ENCODE measurements around the gene CCPG1.

CCPG1 gene

DNA sequence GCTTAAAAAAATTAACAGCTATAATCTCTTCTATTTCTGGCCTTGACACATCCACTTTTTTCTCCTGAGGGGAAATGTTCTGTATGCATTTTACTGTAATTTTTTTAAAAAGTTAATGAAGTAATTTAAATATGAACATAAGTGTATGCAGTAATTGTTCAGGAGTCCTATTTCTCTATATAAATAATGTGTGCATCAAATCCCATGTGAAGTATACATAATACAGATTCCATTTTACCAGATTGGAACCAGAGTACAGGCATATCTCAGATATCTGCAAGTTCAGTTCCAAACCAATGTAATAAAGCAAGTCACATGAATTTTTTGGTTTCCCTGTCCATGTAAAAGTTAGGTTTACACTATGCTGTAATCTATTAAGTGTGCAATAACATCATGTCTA is 26.6 kb downstream of the CCPG1 start:
- TF ChIP-seq FOXP2 (optimal IDR thresholded peaks at IDR 0.05; ENCODE audit: borderline replicate concordance, extremely low read depth, extremely low read length, insufficient read depth) = no peak
- TF ChIP-seq TAF1 (IDR thresholded peaks at IDR 0.05; ENCODE audit: borderline replicate concordance, insufficient read depth, low read length) = no peak
- TF ChIP-seq POLR2AphosphoS5 (IDR thresholded peaks at IDR 0.05; ENCODE audit: low read depth, low read length) = no peak
- no peak for TF ChIP-seq SIN3A (IDR thresholded peaks at IDR 0.05; ENCODE audit: borderline replicate concordance, insufficient read depth, low read length)
- TF ChIP-seq, protein P1, sequence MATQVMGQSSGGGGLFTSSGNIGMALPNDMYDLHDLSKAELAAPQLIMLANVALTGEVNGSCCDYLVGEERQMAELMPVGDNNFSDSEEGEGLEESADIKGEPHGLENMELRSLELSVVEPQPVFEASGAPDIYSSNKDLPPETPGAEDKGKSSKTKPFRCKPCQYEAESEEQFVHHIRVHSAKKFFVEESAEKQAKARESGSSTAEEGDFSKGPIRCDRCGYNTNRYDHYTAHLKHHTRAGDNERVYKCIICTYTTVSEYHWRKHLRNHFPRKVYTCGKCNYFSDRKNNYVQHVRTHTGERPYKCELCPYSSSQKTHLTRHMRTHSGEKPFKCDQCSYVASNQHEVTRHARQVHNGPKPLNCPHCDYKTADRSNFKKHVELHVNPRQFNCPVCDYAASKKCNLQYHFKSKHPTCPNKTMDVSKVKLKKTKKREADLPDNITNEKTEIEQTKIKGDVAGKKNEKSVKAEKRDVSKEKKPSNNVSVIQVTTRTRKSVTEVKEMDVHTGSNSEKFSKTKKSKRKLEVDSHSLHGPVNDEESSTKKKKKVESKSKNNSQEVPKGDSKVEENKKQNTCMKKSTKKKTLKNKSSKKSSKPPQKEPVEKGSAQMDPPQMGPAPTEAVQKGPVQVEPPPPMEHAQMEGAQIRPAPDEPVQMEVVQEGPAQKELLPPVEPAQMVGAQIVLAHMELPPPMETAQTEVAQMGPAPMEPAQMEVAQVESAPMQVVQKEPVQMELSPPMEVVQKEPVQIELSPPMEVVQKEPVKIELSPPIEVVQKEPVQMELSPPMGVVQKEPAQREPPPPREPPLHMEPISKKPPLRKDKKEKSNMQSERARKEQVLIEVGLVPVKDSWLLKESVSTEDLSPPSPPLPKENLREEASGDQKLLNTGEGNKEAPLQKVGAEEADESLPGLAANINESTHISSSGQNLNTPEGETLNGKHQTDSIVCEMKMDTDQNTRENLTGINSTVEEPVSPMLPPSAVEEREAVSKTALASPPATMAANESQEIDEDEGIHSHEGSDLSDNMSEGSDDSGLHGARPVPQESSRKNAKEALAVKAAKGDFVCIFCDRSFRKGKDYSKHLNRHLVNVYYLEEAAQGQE (IDR thresholded peaks at IDR 0.05; ENCODE audit: insufficient read depth in 1 of 2, low read depth in 2 of 2, low read length in 2 of 2) = no peak

DNA sequence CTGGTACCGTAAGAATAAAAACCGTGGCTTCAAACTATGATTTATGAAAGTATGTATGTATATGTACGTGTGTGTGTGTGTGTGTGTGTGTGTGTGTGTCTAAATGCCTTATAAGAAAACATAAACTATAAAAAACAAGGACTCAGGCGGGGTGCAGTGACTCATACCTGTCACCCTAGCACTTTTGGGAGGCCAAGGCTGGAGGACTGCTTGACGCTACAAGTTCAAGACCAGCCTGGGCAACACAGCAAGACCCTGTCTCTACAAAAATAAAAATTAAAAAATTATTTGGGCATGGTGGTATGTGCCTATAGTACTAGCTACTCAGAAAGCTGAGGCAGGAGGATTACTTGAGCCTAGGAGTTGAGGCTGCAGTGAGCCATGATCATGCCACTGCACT is 29.1 kb downstream of the CCPG1 start:
- TF ChIP-seq SIN3A (IDR thresholded peaks at IDR 0.05; ENCODE audit: borderline replicate concordance, insufficient read depth, low read length) = no peak
- TF ChIP-seq, protein P1 (IDR thresholded peaks at IDR 0.05; ENCODE audit: insufficient read depth in 1 of 2, low read depth in 2 of 2, low read length in 2 of 2) = no peak
- TF ChIP-seq TAF1 (IDR thresholded peaks at IDR 0.05; ENCODE audit: borderline replicate concordance, insufficient read depth, low read length) = no peak
- TF ChIP-seq POLR2AphosphoS5 (IDR thresholded peaks at IDR 0.05; ENCODE audit: low read depth, low read length) = no peak

DNA sequence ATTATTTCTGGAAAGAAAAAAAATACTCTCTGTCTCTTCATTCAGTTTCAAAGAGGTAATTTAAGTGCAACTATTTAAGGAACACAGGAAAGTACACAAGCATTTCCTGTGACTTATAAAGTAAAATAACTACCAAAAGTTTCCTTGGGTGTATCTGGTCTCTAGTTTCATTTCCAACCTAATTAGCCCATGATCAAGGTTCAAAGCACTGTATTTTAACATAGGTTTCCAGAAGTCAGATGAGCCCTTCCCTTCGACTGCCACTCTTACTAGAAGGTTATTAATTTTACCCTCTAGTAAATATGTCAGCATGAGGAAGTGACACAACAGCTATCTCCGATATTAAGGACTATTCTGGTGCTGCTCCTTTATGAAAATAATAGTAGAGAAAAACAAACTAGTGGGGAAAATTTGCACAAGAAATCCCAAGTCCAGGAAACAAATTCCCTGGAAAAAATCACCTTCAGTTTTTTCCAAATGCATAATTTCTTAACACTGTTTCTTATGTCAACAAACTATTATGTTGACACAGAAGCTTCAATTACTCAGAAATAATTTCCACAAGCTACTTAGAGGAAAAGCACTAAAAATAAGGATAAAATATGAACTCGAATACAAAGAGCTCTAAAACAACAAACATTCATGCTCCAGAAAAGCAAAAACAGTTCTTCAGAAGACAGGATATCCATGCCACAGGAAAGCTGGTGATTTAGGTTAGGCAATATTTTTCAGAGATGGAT is 35.3 kb downstream of the CCPG1 start:
- TF ChIP-seq FOXP2 (optimal IDR thresholded peaks at IDR 0.05; ENCODE audit: borderline replicate concordance, extremely low read depth, extremely low read length, insufficient read depth) (no peak), POLR2AphosphoS5 (IDR thresholded peaks at IDR 0.05; ENCODE audit: low read depth, low read length) (no peak), TAF1 (IDR thresholded peaks at IDR 0.05; ENCODE audit: borderline replicate concordance, insufficient read depth, low read length) (no peak), SIN3A (IDR thresholded peaks at IDR 0.05; ENCODE audit: borderline replicate concordance, insufficient read depth, low read length) (no peak)
- TF ChIP-seq, protein P1 (IDR thresholded peaks at IDR 0.05; ENCODE audit: insufficient read depth in 1 of 2, low read depth in 2 of 2, low read length in 2 of 2) = no peak

DNA sequence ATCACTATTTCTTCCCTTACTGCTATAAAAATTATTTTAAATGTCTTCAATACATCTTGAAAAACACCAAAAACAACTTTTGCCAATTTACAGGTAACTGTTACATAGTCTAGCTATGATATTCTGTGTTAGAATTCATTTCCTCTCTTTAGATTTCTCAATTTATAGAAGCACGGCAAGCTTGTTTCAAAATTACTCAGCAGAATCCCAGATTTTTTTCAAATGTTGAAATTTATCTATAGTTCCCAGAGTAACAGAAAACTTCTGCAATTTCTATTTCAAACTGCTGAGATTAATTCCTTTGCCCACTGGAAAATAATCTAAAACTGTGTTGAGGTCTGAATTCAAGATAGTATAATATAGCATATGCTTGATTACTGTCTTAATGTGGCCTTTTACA is 41.2 kb downstream of the CCPG1 start:
- TF ChIP-seq TAF1 (IDR thresholded peaks at IDR 0.05; ENCODE audit: borderline replicate concordance, insufficient read depth, low read length) = no peak
- no peak for TF ChIP-seq FOXP2 (optimal IDR thresholded peaks at IDR 0.05; ENCODE audit: borderline replicate concordance, extremely low read depth, extremely low read length, insufficient read depth)
- TF ChIP-seq SIN3A (IDR thresholded peaks at IDR 0.05; ENCODE audit: borderline replicate concordance, insufficient read depth, low read length) = no peak
- TF ChIP-seq, protein P1 (IDR thresholded peaks at IDR 0.05; ENCODE audit: insufficient read depth in 1 of 2, low read depth in 2 of 2, low read length in 2 of 2) = no peak
- no peak for TF ChIP-seq POLR2AphosphoS5 (IDR thresholded peaks at IDR 0.05; ENCODE audit: low read depth, low read length)
